ELR (cell line): ENCODE data around the gene MAP4K2.
A peak's percentile ranks its signal among the peaks of the same experiment; 100 is the strongest.
"Not testable (repeated sequence)": the region's sequence is repeated elsewhere in the genome, so short reads cannot be mapped to it uniquely, and the experiment has no call there.

Source experiments
- DNase-seq: peaks from one replicate; pipeline ENCODE4 v3.0.0-alpha.2; 2015; ENCODE audit warnings: low read depth

The MAP4K2 gene

DNA sequence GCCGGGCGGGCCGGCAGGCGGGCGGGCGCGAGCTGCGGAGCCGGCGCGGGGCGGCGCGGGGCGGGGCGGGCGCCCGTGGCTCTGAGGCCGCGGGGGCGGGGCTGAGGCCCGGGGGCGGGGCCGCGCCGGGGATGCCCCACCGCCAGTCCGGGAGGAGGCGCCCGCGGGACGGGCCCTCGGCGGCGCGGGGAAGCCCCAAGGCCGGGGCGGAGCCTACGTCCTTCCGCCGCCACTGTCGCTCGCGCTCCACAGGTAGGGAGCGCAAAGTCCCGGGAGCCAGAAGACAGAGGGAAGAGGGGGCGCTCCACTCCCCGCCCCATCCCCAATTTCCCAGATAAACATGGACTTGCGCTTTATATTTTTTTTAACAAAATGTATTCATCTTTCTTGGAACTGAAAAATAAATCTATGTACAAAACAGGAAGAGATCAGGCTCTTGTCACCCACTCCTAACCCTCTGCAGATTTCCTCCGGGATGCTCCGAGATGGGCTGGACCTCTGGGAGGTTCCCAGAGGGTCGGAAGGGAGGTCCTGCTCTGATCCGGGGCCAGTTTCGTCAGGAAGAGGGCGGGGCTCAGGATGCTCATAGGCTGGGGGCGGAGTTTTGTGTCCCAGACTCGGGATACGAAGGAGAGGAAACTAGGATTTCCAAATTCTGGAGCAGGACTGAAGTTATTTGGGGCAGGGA, at the start of gene MAP4K2:
MAP4K2 (minus strand) TSS at position 57 of the 688 bp plus-strand sequence. CDS start 65 bp downstream, outside the sequence.
- DNase-seq: peak; percentile 92

DNA sequence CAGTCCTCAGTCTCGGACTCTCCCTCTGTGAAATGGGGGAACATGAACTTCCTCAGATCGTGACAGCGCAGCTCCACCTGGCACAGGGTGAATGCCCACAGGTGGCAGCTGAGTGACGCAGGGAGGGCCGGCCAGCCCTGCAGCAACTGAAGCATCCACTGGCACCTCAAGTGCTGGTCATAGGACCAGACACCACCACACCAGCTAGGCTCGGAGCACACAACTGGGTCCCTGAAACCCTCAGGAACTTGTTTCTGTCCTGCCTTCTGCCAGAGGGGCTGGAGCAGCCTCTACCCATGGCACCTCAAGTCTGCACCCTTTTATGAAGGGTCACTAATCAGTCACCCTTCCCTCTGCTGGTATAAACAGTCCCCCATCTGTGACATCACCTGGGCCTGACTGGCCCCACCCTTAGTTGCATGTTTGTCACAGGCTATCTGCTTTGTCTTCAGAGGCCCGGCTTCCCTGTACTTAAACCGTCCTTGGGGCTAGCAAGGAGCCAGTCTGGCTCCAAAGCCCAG, 48.9 kb upstream of the MAP4K2 start:
- peak; percentile 13 for DNase-seq

DNA sequence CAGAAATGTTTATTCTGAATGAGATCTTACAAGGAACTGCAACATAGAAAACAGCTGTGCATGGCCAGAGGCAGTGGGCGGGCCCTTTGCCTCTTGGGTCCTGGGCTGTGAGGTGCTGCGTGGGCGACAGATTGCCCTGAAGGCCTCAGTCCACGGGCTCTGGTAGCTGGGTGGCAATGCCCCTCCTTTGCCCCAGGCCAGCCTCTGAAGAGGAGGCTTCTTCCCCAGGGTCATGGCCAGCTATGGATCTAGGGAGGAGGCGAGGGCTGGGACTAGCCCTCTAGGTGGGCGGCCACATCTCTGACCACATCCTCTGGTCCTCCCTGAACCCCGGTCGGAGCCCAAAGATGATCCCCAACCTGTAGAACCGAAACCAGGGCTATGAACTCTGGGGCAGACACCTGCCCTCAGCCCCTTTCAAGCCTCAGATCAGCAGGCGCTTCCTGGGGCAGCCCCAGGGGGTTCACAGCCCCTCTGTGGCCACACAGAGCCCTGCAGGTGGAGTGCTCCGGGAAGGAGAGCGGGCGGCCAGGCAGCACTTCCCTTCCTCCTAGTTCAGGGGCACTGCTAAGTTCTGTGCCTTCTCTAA, 48.1 kb upstream of the MAP4K2 start:
- peak; percentile 56 for DNase-seq

DNA sequence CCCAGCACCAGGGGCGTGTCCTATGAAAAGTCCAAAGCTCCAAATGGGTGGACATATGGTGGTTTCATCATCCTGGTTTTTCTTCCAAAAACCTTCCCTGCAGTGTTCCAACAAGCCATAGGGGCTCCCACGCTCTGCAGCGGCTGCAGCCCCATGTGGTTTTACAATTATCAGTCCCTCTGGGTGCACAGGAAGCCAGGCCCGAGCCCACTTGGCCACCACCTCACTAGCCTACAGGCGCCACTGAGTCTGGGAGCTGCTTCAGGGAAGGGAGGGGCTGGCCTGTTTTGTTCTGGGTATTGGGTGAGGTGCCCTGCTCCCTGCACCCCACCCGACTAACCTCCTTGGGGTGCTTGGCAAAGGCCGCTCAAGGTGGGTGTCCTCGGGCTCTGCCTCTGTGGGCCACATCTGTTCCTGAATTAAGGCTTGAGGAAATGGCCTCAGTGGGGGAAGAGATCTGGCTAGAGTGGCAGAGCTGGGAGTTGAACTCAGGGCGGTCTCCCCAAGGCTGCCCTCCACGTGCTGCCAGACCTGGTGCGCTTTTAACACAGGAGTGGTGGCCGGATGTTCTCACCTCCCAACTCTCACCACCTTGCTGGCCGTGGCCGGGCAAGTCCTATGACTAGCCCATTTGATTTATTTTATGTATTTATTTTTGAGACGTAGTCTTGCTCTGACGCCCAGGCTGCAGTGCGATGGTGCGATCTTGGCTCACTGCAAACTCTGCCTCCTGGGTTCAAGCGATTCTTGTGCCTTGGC, 46.8 kb upstream of the MAP4K2 start:
- DNase-seq: peak; percentile 40

GRCh38 chr11:64848826-64849597, 46.0 kb upstream of the MAP4K2 start:
- no peak for DNase-seq

DNA sequence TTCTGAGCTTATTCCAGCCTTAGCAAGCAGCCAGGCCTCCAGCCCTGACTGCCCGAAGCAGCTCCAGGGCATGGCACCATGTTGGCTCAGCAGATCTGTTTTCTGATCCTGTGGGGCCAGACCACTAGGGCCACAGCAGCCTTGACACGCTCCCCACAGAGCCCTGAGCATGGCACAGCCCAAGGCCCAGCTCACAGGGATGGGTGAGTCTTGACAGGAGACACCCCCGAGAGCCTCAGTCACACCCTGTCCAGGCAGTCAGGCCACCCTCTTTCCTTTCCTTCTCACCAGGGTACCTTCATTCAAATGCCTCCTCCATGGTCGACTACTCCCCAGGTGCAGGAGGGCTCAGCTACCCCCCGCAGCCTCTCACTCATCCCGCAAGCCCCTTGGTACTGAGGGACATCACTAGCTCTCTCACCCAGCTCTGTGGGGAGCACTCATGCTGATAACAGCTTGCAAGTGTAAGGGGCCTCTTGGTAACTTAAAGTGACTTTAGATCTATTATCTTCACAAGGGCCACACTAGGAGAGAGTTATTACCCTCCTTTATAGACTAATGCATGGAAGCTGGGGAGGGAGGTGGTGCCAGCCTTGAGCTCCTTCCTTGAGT, 45.3 kb upstream of the MAP4K2 start:
- no peak for DNase-seq

- DNase-seq: peak; percentile 93
Measured at GRCh38 chr11:64846998-64847666, 44.1 kb upstream of the MAP4K2 start.

DNA sequence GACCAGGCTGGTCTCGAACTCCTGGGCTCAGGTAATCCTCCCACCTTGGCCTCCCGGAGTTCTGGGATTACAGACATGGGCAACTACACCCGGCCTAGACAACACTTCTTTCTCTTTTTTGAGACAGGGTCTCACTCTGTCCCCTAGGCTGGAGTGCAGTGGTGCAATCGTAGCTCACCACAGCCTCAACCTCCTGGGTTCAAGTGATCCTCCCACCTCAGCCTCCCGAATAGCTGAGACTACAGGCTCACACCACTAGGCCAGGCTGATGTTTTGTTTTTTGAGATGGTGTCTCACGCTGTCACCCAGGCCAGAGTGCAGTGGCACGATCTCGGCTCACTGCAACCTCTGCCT, 42.7 kb upstream of the MAP4K2 start:
- DNase-seq: not testable (repeated sequence)

GRCh38 chr11:64845129-64845775, 42.2 kb upstream of the MAP4K2 start:
- no peak for DNase-seq

GRCh38 chr11:64844330-64845128, 41.5 kb upstream of the MAP4K2 start, which contains the start of gene CDC42BPG:
TSS of gene CDC42BPG (minus strand) at chr11:64844653. CDS start at chr11:64844569, 84 bp downstream.
- DNase-seq: peak; percentile 74

- DNase-seq: no peak
Measured at GRCh38 chr11:64843686-64844329, 40.8 kb upstream of the MAP4K2 start.

GRCh38 chr11:64842851-64843685, 40.1 kb upstream of the MAP4K2 start:
- peak; percentile 30 for DNase-seq

GRCh38 chr11:64842366-64842759, 39.3 kb upstream of the MAP4K2 start:
- DNase-seq: peak; percentile 24

GRCh38 chr11:64841592-64842365, 38.8 kb upstream of the MAP4K2 start:
- no peak for DNase-seq

GRCh38 chr11:64839887-64840782, 37.1 kb upstream of the MAP4K2 start:
- no peak for DNase-seq

- no peak for DNase-seq
Measured at GRCh38 chr11:64839335-64839734, 36.3 kb upstream of the MAP4K2 start.
